Glutamatergic neuron (in vitro differentiated cells): ENCODE results near the gene FAM222B. TPM values are rescaled to one million over a fixed set of nuclear protein-coding genes. Genes with fewer than 3 reads are reported as not detected.

Experiments
- DNase-seq: peaks from one replicate; pipeline ENCODE4 v3.0.0; 2022
- H3K27ac Mint-ChIP-seq: one replicate; pipeline ENCODE4 v1.8.0; 2020; ENCODE audit warnings: mild to moderate bottlenecking, mixed read lengths, inconsistent platforms; ENCODE audit not compliant: unreplicated experiment
- H3K27me3 Mint-ChIP-seq: one replicate; pipeline ENCODE4 v1.8.0; 2020; ENCODE audit warnings: mild to moderate bottlenecking, moderate library complexity, mixed read lengths, inconsistent platforms; ENCODE audit not compliant: unreplicated experiment
- H3K36me3 Mint-ChIP-seq: one replicate; pipeline ENCODE4 v1.8.0; 2020; ENCODE audit warnings: mild to moderate bottlenecking, mixed read lengths, inconsistent platforms; ENCODE audit not compliant: unreplicated experiment
- H3K4me1 Mint-ChIP-seq: one replicate; pipeline ENCODE4 v1.8.0; 2020; ENCODE audit warnings: mild to moderate bottlenecking, low read depth, mixed read lengths, inconsistent platforms; ENCODE audit not compliant: unreplicated experiment
- H3K4me3 Mint-ChIP-seq: one replicate; pipeline ENCODE4 v1.8.0; 2020; ENCODE audit warnings: mild to moderate bottlenecking, mixed read lengths, inconsistent platforms; ENCODE audit not compliant: unreplicated experiment
- H3K9me3 Mint-ChIP-seq: one replicate; pipeline ENCODE4 v1.8.0; 2020; ENCODE audit warnings: mild to moderate bottlenecking, moderate library complexity, mixed read lengths, inconsistent platforms; ENCODE audit not compliant: unreplicated experiment
- CTCF ChIP-seq: fragments of 200-600 bp; sonication (generic); IDR thresholded peaks from one replicate; pipeline ENCODE4 v1.5.0; 2021; ENCODE audit not compliant: partially characterized antibody, unreplicated experiment
- total RNA-seq: library from RNA; stranded (reverse); fragmentation: NEBNext Ultra II Directional; extraction: Animal tissue kit (Norgen Biotek cat#: 25700); gene quantifications from one replicate; pipeline ENCODE4 v1.2.1, GENCODE V29; 2021; ENCODE audit not compliant: unreplicated experiment

The FAM222B gene
- total RNA-seq, 1 donor from 2014 or later, result 44.0 TPM

GRCh38 chr17:28827672-28828071, 14.9 kb downstream of the FAM222B start:
- H3K36me3 Mint-ChIP-seq, result no peaks in the 10 kb centered on the region
- no peaks in the 10 kb centered on the region for H3K4me1 Mint-ChIP-seq
- no peak overlapping the region for H3K4me3 Mint-ChIP-seq

DNA sequence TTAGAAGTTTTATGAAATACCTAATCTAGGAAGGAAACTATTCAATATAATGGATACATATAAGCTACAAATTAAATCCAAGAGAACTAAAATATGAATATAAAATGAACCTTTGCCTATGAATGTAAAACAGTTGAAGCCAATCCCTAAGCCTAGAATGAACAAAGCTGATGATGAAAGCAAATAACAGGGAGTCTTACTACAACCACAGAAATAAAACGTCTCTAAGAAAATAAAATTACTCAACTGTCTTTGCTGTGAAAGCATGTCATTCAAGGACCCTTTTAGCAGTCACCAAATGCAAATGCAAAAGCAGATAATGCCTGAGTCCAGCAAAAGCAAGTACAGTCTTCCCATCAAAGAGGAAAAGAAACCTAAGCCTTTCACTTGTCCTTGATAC, 23.0 kb downstream of the FAM222B start:
- no peak overlapping the region for H3K4me3 Mint-ChIP-seq
- H3K27ac Mint-ChIP-seq, result no peak overlapping the region
- no peak for DNase-seq
- H3K36me3 Mint-ChIP-seq, result no peaks in the 10 kb centered on the region
- H3K27me3 Mint-ChIP-seq, result no peaks in the 10 kb centered on the region
- no peak for TF ChIP-seq CTCF
- no peaks in the 10 kb centered on the region for H3K9me3 Mint-ChIP-seq
- no peaks in the 10 kb centered on the region for H3K4me1 Mint-ChIP-seq

More at GRCh38 chr17:28827672-28828071, 14.9 kb downstream of the FAM222B start:
- Mint-ChIP-seq H3K27ac (no peak overlapping the region), H3K27me3 (no peaks in the 10 kb centered on the region), H3K9me3 (peaks cover 2% of the 10 kb centered on the region)
- DNase-seq, result no peak
- no peak for TF ChIP-seq CTCF

DNA sequence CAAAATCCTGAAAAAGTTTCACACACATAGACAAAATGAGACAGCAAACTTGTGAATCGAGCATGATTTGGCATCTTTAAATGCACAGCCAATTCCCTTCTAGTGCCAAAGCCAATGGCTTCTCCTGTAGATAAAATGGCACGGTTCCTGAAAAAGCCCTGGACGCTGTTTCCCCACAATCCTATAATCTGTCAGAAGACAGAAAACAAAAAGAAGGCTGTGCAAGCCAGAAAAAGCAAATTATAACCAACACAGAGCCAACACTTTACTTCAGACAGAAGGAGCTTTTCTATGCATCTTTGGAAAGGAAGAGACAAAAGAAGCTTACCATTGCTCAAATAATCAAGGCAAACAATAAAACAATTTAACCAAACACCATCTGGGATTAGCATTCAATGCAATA, 23.8 kb downstream of the FAM222B start:
- no peak for TF ChIP-seq CTCF
- Mint-ChIP-seq H3K36me3 (no peaks in the 10 kb centered on the region), H3K9me3 (no peaks in the 10 kb centered on the region), H3K27ac (no peak overlapping the region), H3K4me1 (no peaks in the 10 kb centered on the region), H3K4me3 (no peak overlapping the region), H3K27me3 (no peaks in the 10 kb centered on the region)
- no peak for DNase-seq

DNA sequence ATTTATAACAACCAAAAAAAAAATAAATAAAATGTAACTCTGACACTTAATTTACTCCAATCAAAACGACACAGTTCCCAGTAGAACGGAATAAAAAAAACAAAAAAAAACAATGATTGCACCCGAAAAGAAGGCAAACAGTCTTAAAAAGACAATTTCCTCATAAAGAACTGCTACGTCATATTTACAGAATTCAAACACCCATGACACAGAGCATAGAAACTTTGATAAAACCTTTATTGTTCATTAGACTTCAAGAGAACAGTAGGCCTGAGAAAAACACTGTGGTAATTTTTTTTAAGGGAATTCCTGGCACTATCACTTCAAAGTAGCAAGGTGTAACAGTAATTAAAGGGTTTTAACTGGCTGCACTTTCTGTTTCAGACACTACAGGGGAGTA, 26.1 kb downstream of the FAM222B start:
- no peak for TF ChIP-seq CTCF
- no peak overlapping the region for H3K27ac Mint-ChIP-seq
- no peak for DNase-seq
- H3K4me3 Mint-ChIP-seq, result no peak overlapping the region
- peaks cover 2% of the 10 kb centered on the region for H3K27me3 Mint-ChIP-seq
- H3K36me3 Mint-ChIP-seq, result no peaks in the 10 kb centered on the region
- H3K9me3 Mint-ChIP-seq, result no peaks in the 10 kb centered on the region
- peaks cover 3% of the 10 kb centered on the region for H3K4me1 Mint-ChIP-seq

DNA sequence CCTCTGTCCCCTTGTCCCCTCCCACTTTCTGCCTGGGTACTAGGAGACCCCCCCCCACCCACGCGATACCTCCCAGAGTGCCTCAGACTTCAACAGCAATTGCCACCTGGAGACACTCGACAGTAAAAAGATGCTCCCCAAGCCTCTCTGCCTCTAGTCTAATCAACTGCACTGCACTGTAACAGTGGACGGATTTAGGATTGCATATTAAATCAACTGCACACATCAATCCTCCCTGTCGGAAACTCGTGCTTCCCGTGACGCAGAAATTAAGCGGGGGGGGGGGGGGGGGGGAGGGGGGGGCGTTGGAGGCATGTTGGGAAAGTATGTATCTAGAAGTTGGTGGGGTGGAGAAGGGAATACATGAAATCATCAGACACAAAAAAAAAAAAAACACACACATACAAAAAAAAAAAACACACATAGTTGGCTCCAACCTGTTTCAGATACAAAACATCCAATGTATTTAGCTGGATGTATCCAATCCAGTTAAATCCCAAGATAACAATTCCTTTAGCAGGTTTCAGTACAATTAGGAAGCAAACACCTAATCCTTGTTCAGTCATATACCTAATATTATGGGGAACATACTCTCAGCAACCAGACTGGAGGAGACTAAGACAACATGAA, 29.7 kb downstream of the FAM222B start:
- peaks cover 2% of the 10 kb centered on the region for H3K27me3 Mint-ChIP-seq
- no peaks in the 10 kb centered on the region for H3K9me3 Mint-ChIP-seq
- H3K36me3 Mint-ChIP-seq, result no peaks in the 10 kb centered on the region
- H3K27ac Mint-ChIP-seq, result peak overlapping the region; percentile 98
- TF ChIP-seq CTCF, result no peak
- peak overlapping the region; percentile 88 for H3K4me3 Mint-ChIP-seq
- no peak for DNase-seq
- peaks cover 17% of the 10 kb centered on the region for H3K4me1 Mint-ChIP-seq
